K562 (cell line): ENCODE data around the gene SDR9C7. TPM values are rescaled to one million over a fixed set of nuclear protein-coding genes. Genes with fewer than 3 reads are reported as not detected.

Source experiments
- ATF6 ChIP-seq: sonication (generic); formaldehyde crosslinking; IDR thresholded peaks from 2 replicates; pipeline ENCODE4 v1.4.0; 2020; ENCODE audit warnings: mild to moderate bottlenecking, missing genetic modification reagents
- CBFB ChIP-seq: sonication (generic); formaldehyde crosslinking; IDR thresholded peaks from 2 replicates; pipeline ENCODE4 v1.4.0; 2020; ENCODE audit warnings: mild to moderate bottlenecking, missing genetic modification reagents
- DNMT1 ChIP-seq: fragments of 450-650 bp; IDR thresholded peaks from 2 replicates; pipeline ENCODE4 v1.6.1; 2016; ENCODE audit warnings: antibody characterized with exemption, mild to moderate bottlenecking
- ETS1 ChIP-seq: conservative IDR thresholded peaks from 2 replicates; pipeline ENCODE4 v1.6.1; 2011; ENCODE audit warnings: low read depth, mild to moderate bottlenecking, low read length; ENCODE audit not compliant: control insufficient read depth
- HNRNPUL1 ChIP-seq: fragments of 200-400 bp; formaldehyde crosslinking; IDR thresholded peaks from 2 replicates; pipeline ENCODE4 v1.6.1; 2017; ENCODE audit warnings: low read length
- NBN ChIP-seq: fragments of 450-650 bp; IDR thresholded peaks from 2 replicates; pipeline ENCODE4 v1.6.1; 2016; ENCODE audit warnings: low read depth, mild to moderate bottlenecking
- NR0B1 ChIP-seq: fragments of 450-650 bp; IDR thresholded peaks from one replicate; pipeline ENCODE4 v1.6.1; 2018; ENCODE audit warnings: mild to moderate bottlenecking, moderate library complexity; ENCODE audit not compliant: partially characterized antibody
- POU5F1 ChIP-seq: fragments of 150-350 bp; IDR thresholded peaks from 2 replicates; pipeline ENCODE4 v1.6.1; 2014; ENCODE audit warnings: borderline replicate concordance, low read length, low read depth, mild to moderate bottlenecking; ENCODE audit not compliant: partially characterized antibody
- THRA ChIP-seq: fragments of 450-650 bp; IDR thresholded peaks from 2 replicates; pipeline ENCODE4 v1.6.1; 2017; ENCODE audit warnings: mild to moderate bottlenecking, moderate library complexity
- ZBTB12 ChIP-seq: fragments of 250-450 bp; sonication (Bioruptor Pico); IDR thresholded peaks from 2 replicates; pipeline ENCODE4 v1.4.0; 2020
- ZBTB40 ChIP-seq, 2 experiments: fragments of 450-650 bp in 1 of 2; sonication (generic) in 1 of 2; formaldehyde crosslinking in 1 of 2; IDR thresholded peaks; 2 replicates each; pipeline versions ENCODE4 v1.7.1 to v1.9.0; 2016 to 2022; ENCODE audit warnings: inconsistent platforms in 1 of 2, mild to moderate bottlenecking in 1 of 2, missing genetic modification reagents in 1 of 2
- polyA plus RNA-seq, 8 experiments: library from polyadenylated mRNA; depleted of rRNA in 4 of 8; stranded (reverse) in 5 of 8; unstranded in 3 of 8; fragments of >200 nt; fragmentation: Nextera tagmentation in 2 of 8; fragmentation: Illumina TruSeq in 1 of 8; extraction: Ambion mirVana in 2 of 8; extraction: Trizol in 1 of 8; gene quantifications; 2 replicates each; pipeline versions ENCODE4 v1.2.1 to v1.2.3, GENCODE V29; 2011 to 2014; ENCODE audit warnings: inconsistent platforms in 1 of 8, missing spikeins in 1 of 8
- total RNA-seq, 7 experiments: library from RNA; depleted of rRNA in 6 of 7; stranded (reverse); fragments of >200 nt in 6 of 7; fragmentation: Illumina TruSeq in 2 of 7; extraction: Trizol in 2 of 7; gene quantifications; 2 replicates each; pipeline versions ENCODE4 v1.2.1 to v1.2.3, GENCODE V29; 2011 to 2021; ENCODE audit warnings: low replicate concordance in 1 of 7

The SDR9C7 gene
- total and polyA plus RNA-seq, 9 of the 15 experiments (the other 6 are each of a cell fraction or from before 2014, with no cell fraction given), result 0.04 to 0.59 (median 0.06) TPM; not detected in 6

- TF ChIP-seq ATF6 (no peak), HNRNPUL1 (no peak), ZBTB40 (IDR thresholded peaks at IDR 0.05) (no peak), ZBTB40 (CRISPR knock-in tag; IDR thresholded peaks at IDR 0.05) (no peak), POU5F1 (no peak), THRA (no peak), NBN (no peak), ZBTB12 (no peak), NR0B1 (no peak), ETS1 (no peak), CBFB (CRISPR knock-in tag) (no peak), DNMT1 (no peak)
Measured at GRCh38 chr12:56900583-56900982, 33.6 kb downstream of the SDR9C7 start (continued).
